ENCODE measurements around the gene INHA. TPM values are rescaled to one million over a fixed set of nuclear protein-coding genes. Genes with fewer than 3 reads are reported as not detected.

INHA gene
- total RNA-seq (under 1 TPM in 2 of 4 donors, not detected in 2; 0.33 to 0.36 TPM), polyA plus RNA-seq (under 1 TPM in 2 of 3 donors, not detected in 1; 0.31 to 0.46 TPM)

- H3K36me3 ChIP-seq, result no peaks in the 10 kb centered on the region
- H3K4me1 ChIP-seq, result peaks cover 0 to 15% (median 13%) of the 10 kb centered on the region in 4 donors
- peaks cover 0 to 25% (median 0%) of the 10 kb centered on the region in 3 donors for H3K27me3 ChIP-seq
- peak within 1 kb of the TSS; percentile 86 to 91 (median 88) for H3K27ac ChIP-seq
- TF ChIP-seq POLR2AphosphoS5 (IDR thresholded peaks at IDR 0.05) (no peak), POLR2A (IDR thresholded peaks at IDR 0.05) (no peak), EP300 (IDR thresholded peaks at IDR 0.05) (no peak), CTCF (IDR thresholded peaks at IDR 0.05) (no peak)
- peak within 1 kb of the TSS; percentile 66 to 69 (median 68) for H3K4me3 ChIP-seq
- no peak for DNase-seq
- intact Hi-C loops (cut with DNase I), result no loop called here
- H3K9me3 ChIP-seq, result no peaks in the 10 kb centered on the region
- WGBS, 2 donors, result 84 to 91% methylated on average over 13 of the region's 13 CpGs
These were observed at the start of gene INHA for GRCh38 chr2:219572237-219573001. Gene INHA (plus strand): TSS chr2:219572310. CDS start chr2:219572375, 65 bp downstream.

- Histone ChIP-seq H3K4me3 (peak overlapping the region; percentile 18 to 49 (median 43)), H3K27me3 (peaks cover 0 to 17% (median 0%) of the 10 kb centered on the region in 3 donors), H3K9me3 (no peaks in the 10 kb centered on the region), H3K4me1 (peaks cover 0 to 31% (median 27%) of the 10 kb centered on the region in 4 donors), H3K27ac (peak overlapping the region; percentile 81 to 88 (median 83)), H3K36me3 (no peaks in the 10 kb centered on the region)
- 16 to 22% methylated on average over 24 of the region's 24 CpGs for WGBS, 2 donors
- intact Hi-C loops (cut with DNase I), result loop anchor here (2.0 kb wide), 1 partner anchor 118 kb away; no protein-coding TSS in a partner anchor
- no peak for DNase-seq
- TF ChIP-seq POLR2AphosphoS5 (IDR thresholded peaks at IDR 0.05) (peak in 1 of 4 donors; percentile 3), CTCF (IDR thresholded peaks at IDR 0.05) (no peak), POLR2A (IDR thresholded peaks at IDR 0.05) (no peak), EP300 (IDR thresholded peaks at IDR 0.05) (no peak)
These were observed 49.0 kb upstream of the INHA start for GRCh38 chr2:219523031-219523671.

GRCh38 chr2:219524817-219525216 is 47.3 kb upstream of the INHA start:
- Histone ChIP-seq H3K27me3 (peaks cover 0 to 17% (median 0%) of the 10 kb centered on the region in 3 donors), H3K36me3 (no peaks in the 10 kb centered on the region), H3K4me3 (no peak overlapping the region), H3K27ac (no peak overlapping the region), H3K4me1 (peaks cover 0 to 35% (median 29%) of the 10 kb centered on the region in 4 donors), H3K9me3 (no peaks in the 10 kb centered on the region)
- no peak for DNase-seq
- WGBS, 2 donors, result 84 to 98% methylated on average over 2 of the region's 2 CpGs
- TF ChIP-seq POLR2AphosphoS5 (IDR thresholded peaks at IDR 0.05) (no peak), CTCF (IDR thresholded peaks at IDR 0.05) (no peak), EP300 (IDR thresholded peaks at IDR 0.05) (no peak), POLR2A (IDR thresholded peaks at IDR 0.05) (no peak)
- intact Hi-C loops (cut with DNase I), result no loop called here

GRCh38 chr2:219525533-219526232 is 46.4 kb upstream of the INHA start:
- Histone ChIP-seq H3K4me3 (no peak overlapping the region), H3K9me3 (no peaks in the 10 kb centered on the region), H3K27me3 (peaks cover 0 to 17% (median 0%) of the 10 kb centered on the region in 3 donors), H3K27ac (no peak overlapping the region), H3K4me1 (peaks cover 0 to 38% (median 30%) of the 10 kb centered on the region in 4 donors), H3K36me3 (no peaks in the 10 kb centered on the region)
- WGBS, 2 donors, result 53 to 56% methylated on average over 9 of the region's 9 CpGs
- no peak for DNase-seq
- TF ChIP-seq CTCF (IDR thresholded peaks at IDR 0.05) (no peak), EP300 (IDR thresholded peaks at IDR 0.05) (no peak), POLR2AphosphoS5 (IDR thresholded peaks at IDR 0.05) (no peak), POLR2A (IDR thresholded peaks at IDR 0.05) (no peak)
- intact Hi-C loops (cut with DNase I), result no loop called here
